DOHH2 (cell line): ENCODE results near the gene PLEKHG4B.

Source experiments
- H3F3A ChIP-seq: fragments of 200-600 bp; sonication (generic), shearing (Covaris generic); 2 replicates; pipeline ENCODE4 v1.6.0; 2016; ENCODE audit warnings: antibody characterized with exemption, mild to moderate bottlenecking; ENCODE audit not compliant: control insufficient read depth, insufficient read depth
- H3K27ac ChIP-seq: fragments of 200-600 bp; sonication (generic); 2 replicates; pipeline ENCODE4 v1.5.1; 2014; ENCODE audit warnings: low read depth, mild to moderate bottlenecking, low read length, moderate library complexity
- H3K27me3 ChIP-seq: fragments of 200-600 bp; sonication (generic); 2 replicates; pipeline ENCODE4 v1.6.1; 2014; ENCODE audit warnings: mild to moderate bottlenecking, low read length, mixed read lengths; ENCODE audit not compliant: control insufficient read depth
- H3K36me3 ChIP-seq: fragments of 200-600 bp; sonication (generic); 2 replicates; pipeline ENCODE4 v1.6.1; 2014; ENCODE audit warnings: mild to moderate bottlenecking, low read length, moderate library complexity, mixed read lengths; ENCODE audit not compliant: control insufficient read depth
- H3K4me1 ChIP-seq: fragments of 200-600 bp; sonication (generic); 2 replicates; pipeline ENCODE4 v1.6.1; 2014; ENCODE audit warnings: mild to moderate bottlenecking, low read length, mixed read lengths; ENCODE audit not compliant: control insufficient read depth
- H3K4me2 ChIP-seq: fragments of 200-600 bp; sonication (generic); 2 replicates; pipeline ENCODE4 v1.6.0; 2014; ENCODE audit warnings: mild to moderate bottlenecking, low read length, moderate library complexity
- H3K4me3 ChIP-seq: fragments of 200-600 bp; sonication (generic); 2 replicates; pipeline ENCODE4 v1.5.1; 2014; ENCODE audit warnings: mild to moderate bottlenecking, low read length, mixed read lengths
- H3K79me2 ChIP-seq: fragments of 200-600 bp; sonication (generic); 2 replicates; pipeline ENCODE4 v1.6.1; 2014; ENCODE audit warnings: mild to moderate bottlenecking, low read length, mixed read lengths; ENCODE audit not compliant: control insufficient read depth
- H3K9me2 ChIP-seq: fragments of 200-600 bp; sonication (generic); replicated peaks from 2 replicates; pipeline ENCODE4 v1.6.1; 2014; ENCODE audit warnings: mild to moderate bottlenecking, low read length, mixed read lengths; ENCODE audit not compliant: control insufficient read depth
- H3K9me3 ChIP-seq: fragments of 200-600 bp; sonication (generic); 2 replicates; pipeline ENCODE4 v1.6.1; 2014; ENCODE audit warnings: antibody characterized with exemption, low read length, mixed read lengths; ENCODE audit not compliant: control insufficient read depth, insufficient read depth
- H4K20me1 ChIP-seq: fragments of 200-600 bp; sonication (generic); 2 replicates; pipeline ENCODE4 v1.6.0; 2014; ENCODE audit warnings: low read depth, mild to moderate bottlenecking, antibody characterized with exemption, low read length, moderate library complexity; ENCODE audit not compliant: control insufficient read depth, insufficient read depth
- CTCF ChIP-seq: fragments of 200-600 bp; sonication (generic); IDR thresholded peaks from one replicate; pipeline ENCODE4 v1.5.1; 2014; ENCODE audit warnings: antibody characterized with exemption, mild to moderate bottlenecking, low read depth, low read length; ENCODE audit not compliant: poor library complexity, severe bottlenecking
- EZH2phosphoT487 ChIP-seq: fragments of 200-600 bp; sonication (generic); IDR thresholded peaks from 2 replicates; pipeline ENCODE4 v1.6.1; 2017; ENCODE audit warnings: borderline replicate concordance, mild to moderate bottlenecking, antibody characterized with exemption, low read length, moderate library complexity, mixed read lengths

PLEKHG4B gene

GRCh38 chr5:49953-50544, 41.9 kb upstream of the PLEKHG4B start:
- Histone ChIP-seq H3K9me2 (no peaks in the 10 kb centered on the region), H3K36me3 (no peaks in the 10 kb centered on the region), H3K4me1 (no peaks in the 10 kb centered on the region), H3K79me2 (no peaks in the 10 kb centered on the region), H3K9me3 (peaks cover 4% of the 10 kb centered on the region; the same call in 1 of the 2 replicates), H3K4me2 (no peak overlapping the region), H3K27ac (no peak overlapping the region), H3K27me3 (no peaks in the 10 kb centered on the region), H4K20me1 (no peaks in the 10 kb centered on the region), H3F3A (no peaks in the 10 kb centered on the region), H3K4me3 (no peak overlapping the region)
- TF ChIP-seq EZH2phosphoT487 (no peak), CTCF (no peak)

GRCh38 chr5:50724-51499, 41.1 kb upstream of the PLEKHG4B start:
- H3K27ac ChIP-seq, result no peak overlapping the region
- TF ChIP-seq CTCF, result no peak
- TF ChIP-seq EZH2phosphoT487, result no peak
- no peaks in the 10 kb centered on the region for H3K9me2 ChIP-seq
- no peak overlapping the region for H3K4me3 ChIP-seq
- H3K4me1 ChIP-seq, result no peaks in the 10 kb centered on the region
- H3K79me2 ChIP-seq, result no peaks in the 10 kb centered on the region
- H3K36me3 ChIP-seq, result no peaks in the 10 kb centered on the region
- no peak overlapping the region for H3K4me2 ChIP-seq
- H3K9me3 ChIP-seq, result peaks cover 4% of the 10 kb centered on the region; the same call in 1 of the 2 replicates
- H3F3A ChIP-seq, result no peaks in the 10 kb centered on the region
- H3K27me3 ChIP-seq, result no peaks in the 10 kb centered on the region
- no peaks in the 10 kb centered on the region for H4K20me1 ChIP-seq

- no peak for TF ChIP-seq CTCF
- TF ChIP-seq EZH2phosphoT487, result no peak
- Histone ChIP-seq H3K4me2 (no peak overlapping the region), H3K4me1 (no peaks in the 10 kb centered on the region), H3K79me2 (no peaks in the 10 kb centered on the region), H3K27me3 (no peaks in the 10 kb centered on the region), H3K4me3 (no peak overlapping the region), H3K9me3 (peaks cover 4% of the 10 kb centered on the region; the same call in 1 of the 2 replicates), H3K27ac (no peak overlapping the region), H3K9me2 (no peaks in the 10 kb centered on the region), H3K36me3 (no peaks in the 10 kb centered on the region), H3F3A (no peaks in the 10 kb centered on the region), H4K20me1 (no peaks in the 10 kb centered on the region)
These were observed 40.5 kb upstream of the PLEKHG4B start for GRCh38 chr5:51500-51823.
